HepG2 (cell line): Measurements from ENCODE around the gene DCAF4L1. TPM values are rescaled to one million over a fixed set of nuclear protein-coding genes. Genes with fewer than 3 reads are reported as not detected.
A peak's percentile ranks its signal among the peaks of the same experiment; 100 is the strongest.

Source experiments
- ARNTL ChIP-seq: sonication (generic); formaldehyde crosslinking; IDR thresholded peaks from 2 replicates; pipeline ENCODE4 v1.4.0; 2020; ENCODE audit warnings: mild to moderate bottlenecking, missing genetic modification reagents
- ASH2L ChIP-seq: fragments of 300-600, 200-600 bp; sonication (generic); IDR thresholded peaks from 2 replicates; pipeline ENCODE4 v1.7.0; 2017; ENCODE audit warnings: low read depth, mild to moderate bottlenecking, moderate library complexity, mixed read lengths, low read length; ENCODE audit not compliant: insufficient read length
- DMAP1 ChIP-seq: IDR thresholded peaks from 2 replicates; pipeline ENCODE4 v1.6.1; 2016
- DPF2 ChIP-seq: sonication (generic); formaldehyde crosslinking; IDR thresholded peaks from 2 replicates; pipeline ENCODE4 v1.4.0; 2020; ENCODE audit warnings: mild to moderate bottlenecking, low read depth, missing genetic modification reagents, borderline replicate concordance
- HCFC1 ChIP-seq: fragments of 150-350 bp; IDR thresholded peaks from 2 replicates; pipeline ENCODE4 v1.6.1; 2014; ENCODE audit warnings: low read depth, low read length
- HHEX ChIP-seq: IDR thresholded peaks from 2 replicates; pipeline ENCODE4 v1.6.1; 2016; ENCODE audit warnings: control low read depth
- IKZF1 ChIP-seq: fragments of 450-650 bp; IDR thresholded peaks from 2 replicates; pipeline ENCODE4 v1.7.1; 2016
- KDM4B ChIP-seq: sonication (generic); formaldehyde crosslinking; IDR thresholded peaks from 2 replicates; pipeline ENCODE4 v1.4.0; 2020; ENCODE audit warnings: missing genetic modification reagents
- KLF11 ChIP-seq: IDR thresholded peaks from 2 replicates; pipeline ENCODE4 v1.6.1; 2016; ENCODE audit warnings: missing compliant biosample characterization
- MTF1 ChIP-seq: sonication (generic); formaldehyde crosslinking; IDR thresholded peaks from 2 replicates; pipeline ENCODE4 v1.5.0; 2020; ENCODE audit warnings: missing genetic modification reagents
- MYC ChIP-seq: sonication (generic); formaldehyde crosslinking; IDR thresholded peaks from 2 replicates; pipeline ENCODE4 v1.9.0; 2021; ENCODE audit warnings: missing genetic modification reagents, borderline replicate concordance
- NFE2 ChIP-seq: sonication (generic); formaldehyde crosslinking; IDR thresholded peaks from 2 replicates; pipeline ENCODE4 v1.4.0; 2020; ENCODE audit warnings: missing genetic modification reagents
- NFE2L1 ChIP-seq: sonication (generic); formaldehyde crosslinking; IDR thresholded peaks from 2 replicates; pipeline ENCODE4 v1.4.0; 2020; ENCODE audit warnings: missing genetic modification reagents, mild to moderate bottlenecking, borderline replicate concordance
- NPAS2 ChIP-seq: sonication (generic); formaldehyde crosslinking; IDR thresholded peaks from 2 replicates; pipeline ENCODE4 v1.8.0; 2022; ENCODE audit warnings: mild to moderate bottlenecking, missing genetic modification reagents, borderline replicate concordance
- PHB2 ChIP-seq: fragments of 450-650 bp; IDR thresholded peaks from 2 replicates; pipeline ENCODE4 v1.6.1; 2018; ENCODE audit not compliant: partially characterized antibody
- SOX13 ChIP-seq, 3 experiments: fragments of 450-650 bp in 1 of 3; sonication (generic) in 1 of 3; formaldehyde crosslinking in 1 of 3; IDR thresholded peaks in 2 of 3; conservative IDR thresholded peaks in 1 of 3; 2 replicates each; pipeline versions ENCODE4 v1.5.0 to v1.6.1; 2016 to 2020; ENCODE audit warnings: antibody characterized with exemption in 1 of 3, mild to moderate bottlenecking in 1 of 3, missing compliant biosample characterization in 1 of 3, missing genetic modification reagents in 1 of 3, moderate library complexity in 1 of 3
- TBL1XR1 ChIP-seq: fragments of 150-350 bp; IDR thresholded peaks from 2 replicates; pipeline ENCODE4 v1.6.1; 2014; ENCODE audit warnings: borderline replicate concordance, low read length; ENCODE audit not compliant: partially characterized antibody
- ZFP62 ChIP-seq: sonication (generic); formaldehyde crosslinking; IDR thresholded peaks from 2 replicates; pipeline ENCODE4 v1.4.0; 2020; ENCODE audit warnings: missing genetic modification reagents
- ZNF207 ChIP-seq: fragments of 450-650 bp; IDR thresholded peaks from 2 replicates; pipeline ENCODE4 v1.6.1; 2016; ENCODE audit warnings: antibody characterized with exemption, borderline replicate concordance
- ZNF468 ChIP-seq: sonication (generic); formaldehyde crosslinking; IDR thresholded peaks from 2 replicates; pipeline ENCODE4 v1.8.0; 2022; ENCODE audit warnings: mild to moderate bottlenecking, moderate library complexity, missing genetic modification reagents
- ZNF501 ChIP-seq: sonication (generic); formaldehyde crosslinking; IDR thresholded peaks from 2 replicates; pipeline ENCODE4 v1.5.1; 2020; ENCODE audit warnings: mild to moderate bottlenecking, moderate library complexity, missing genetic modification reagents
- ZNF556 ChIP-seq: sonication (generic); formaldehyde crosslinking; IDR thresholded peaks from 2 replicates; pipeline ENCODE4 v1.4.0; 2020; ENCODE audit warnings: mild to moderate bottlenecking, missing genetic modification reagents, borderline replicate concordance
- ZNF674 ChIP-seq: sonication (generic); formaldehyde crosslinking; IDR thresholded peaks from 2 replicates; pipeline ENCODE4 v1.5.0; 2020; ENCODE audit warnings: low read depth, mild to moderate bottlenecking, missing genetic modification reagents
- ZNF678 ChIP-seq: sonication (generic); formaldehyde crosslinking; IDR thresholded peaks from 2 replicates; pipeline ENCODE4 v1.4.0; 2020; ENCODE audit warnings: mild to moderate bottlenecking, missing genetic modification reagents
- ZNF83 ChIP-seq: sonication (generic); formaldehyde crosslinking; IDR thresholded peaks from 2 replicates; pipeline ENCODE4 v1.4.0; 2020; ENCODE audit warnings: missing genetic modification reagents, mild to moderate bottlenecking, borderline replicate concordance
- polyA plus RNA-seq, 8 experiments: library from polyadenylated mRNA; depleted of rRNA in 3 of 8; stranded (reverse) in 7 of 8; unstranded in 1 of 8; fragments of >200 nt; fragmentation: Illumina TruSeq in 4 of 8; extraction: Trizol in 4 of 8; gene quantifications; 2 replicates each; pipeline versions ENCODE4 v1.2.1 to v1.2.3, GENCODE V29; 2011 to 2016; ENCODE audit warnings: low read depth in 4 of 8, missing spikeins in 1 of 8, mixed read lengths in 1 of 8; ENCODE audit not compliant: insufficient read depth in 1 of 8
- total RNA-seq, 5 experiments: library from RNA; depleted of rRNA; stranded (reverse); fragments of >200 nt; fragmentation: Illumina TruSeq; extraction: Trizol; gene quantifications; 2 replicates each; pipeline ENCODE4 v1.2.3, GENCODE V29; 2016; ENCODE audit warnings: low read depth in 1 of 5
- TF ChIP-seq, protein P1 (sequence below): IDR thresholded peaks from 2 replicates; pipeline ENCODE4 v1.6.1; 2016; ENCODE audit warnings: missing compliant biosample characterization, missing genetic modification reagents, borderline replicate concordance
- TF ChIP-seq, protein P2 (sequence below): sonication (generic); formaldehyde crosslinking; IDR thresholded peaks from 2 replicates; pipeline ENCODE4 v1.4.0; 2020; ENCODE audit warnings: missing genetic modification reagents, low read depth, mild to moderate bottlenecking, borderline replicate concordance
- TF ChIP-seq, protein P3 (sequence below): sonication (generic); formaldehyde crosslinking; IDR thresholded peaks from 2 replicates; pipeline ENCODE4 v1.9.0; 2021; ENCODE audit warnings: missing genetic modification reagents, mild to moderate bottlenecking, borderline replicate concordance
- TF ChIP-seq, protein P4 (sequence below): IDR thresholded peaks from 2 replicates; pipeline ENCODE4 v1.6.1; 2016; ENCODE audit warnings: low read depth, borderline replicate concordance

Gene DCAF4L1
- total and polyA plus RNA-seq, 2 of the 13 experiments (the other 11 are each of a cell fraction or from before 2014, with no cell fraction given), result 0.05 to 0.09 TPM

DNA sequence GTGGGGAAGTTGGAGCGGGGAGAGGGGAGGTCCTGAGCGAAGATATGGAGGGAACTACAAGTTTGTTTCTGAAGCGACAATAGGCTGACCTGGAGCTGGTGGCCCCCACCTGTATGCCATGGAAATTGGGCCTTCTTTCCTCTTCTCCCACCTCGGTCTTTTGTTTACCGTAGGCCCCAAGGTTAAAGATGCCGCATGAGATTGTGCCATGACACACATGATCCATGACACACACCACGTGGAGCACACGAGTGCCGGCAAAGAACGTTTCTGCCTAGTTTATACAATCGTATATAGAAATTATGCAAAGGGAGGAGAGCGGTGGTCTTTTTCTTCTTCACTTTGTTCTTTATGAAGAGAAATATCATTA lies 45.9 kb upstream of the DCAF4L1 start (continued):
- TF ChIP-seq MTF1 (CRISPR knock-in tag), result no peak
- 0 out of 2 replicates have a peak, but pooled peaks have one; percentile 2 for TF ChIP-seq DPF2 (CRISPR knock-in tag)
- no peak for TF ChIP-seq HHEX (CRISPR knock-in tag)
- TF ChIP-seq ZNF674, result no peak
- 0 out of 2 replicates have a peak, but pooled peaks have one; percentile 5 for TF ChIP-seq ARNTL (CRISPR knock-in tag)
- no peak for TF ChIP-seq NFE2 (CRISPR knock-in tag)
- no peak for TF ChIP-seq PHB2
- no peak for TF ChIP-seq ZNF678 (CRISPR knock-in tag)
- TF ChIP-seq, protein P1, sequence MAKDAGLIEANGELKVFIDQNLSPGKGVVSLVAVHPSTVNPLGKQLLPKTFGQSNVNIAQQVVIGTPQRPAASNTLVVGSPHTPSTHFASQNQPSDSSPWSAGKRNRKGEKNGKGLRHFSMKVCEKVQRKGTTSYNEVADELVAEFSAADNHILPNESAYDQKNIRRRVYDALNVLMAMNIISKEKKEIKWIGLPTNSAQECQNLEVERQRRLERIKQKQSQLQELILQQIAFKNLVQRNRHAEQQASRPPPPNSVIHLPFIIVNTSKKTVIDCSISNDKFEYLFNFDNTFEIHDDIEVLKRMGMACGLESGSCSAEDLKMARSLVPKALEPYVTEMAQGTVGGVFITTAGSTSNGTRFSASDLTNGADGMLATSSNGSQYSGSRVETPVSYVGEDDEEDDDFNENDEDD (CRISPR knock-in tag), result peak; percentile 23; the same call in 1 of the 2 replicates
- peak; percentile 33; the same call in 1 of the 2 replicates for TF ChIP-seq MYC
- TF ChIP-seq HCFC1, result no peak
- TF ChIP-seq, protein P2, sequence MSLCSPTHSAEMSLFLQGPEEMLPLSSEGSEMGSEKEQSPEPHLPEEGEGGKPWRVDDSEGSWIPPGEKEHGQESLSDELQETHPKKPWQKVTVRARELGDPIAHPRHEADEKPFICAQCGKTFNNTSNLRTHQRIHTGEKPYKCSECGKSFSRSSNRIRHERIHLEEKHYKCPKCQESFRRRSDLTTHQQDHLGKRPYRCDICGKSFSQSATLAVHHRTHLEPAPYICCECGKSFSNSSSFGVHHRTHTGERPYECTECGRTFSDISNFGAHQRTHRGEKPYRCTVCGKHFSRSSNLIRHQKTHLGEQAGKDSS, result no peak
- no peak for TF ChIP-seq KDM4B
- TF ChIP-seq ZNF83 (CRISPR knock-in tag), result no peak
- no peak for TF ChIP-seq KLF11 (CRISPR knock-in tag)
- TF ChIP-seq, protein P3, sequence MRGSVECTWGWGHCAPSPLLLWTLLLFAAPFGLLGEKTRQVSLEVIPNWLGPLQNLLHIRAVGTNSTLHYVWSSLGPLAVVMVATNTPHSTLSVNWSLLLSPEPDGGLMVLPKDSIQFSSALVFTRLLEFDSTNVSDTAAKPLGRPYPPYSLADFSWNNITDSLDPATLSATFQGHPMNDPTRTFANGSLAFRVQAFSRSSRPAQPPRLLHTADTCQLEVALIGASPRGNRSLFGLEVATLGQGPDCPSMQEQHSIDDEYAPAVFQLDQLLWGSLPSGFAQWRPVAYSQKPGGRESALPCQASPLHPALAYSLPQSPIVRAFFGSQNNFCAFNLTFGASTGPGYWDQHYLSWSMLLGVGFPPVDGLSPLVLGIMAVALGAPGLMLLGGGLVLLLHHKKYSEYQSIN (CRISPR knock-in tag), result no peak
- TF ChIP-seq ZNF207, result no peak
- TF ChIP-seq SOX13 (IDR thresholded peaks at IDR 0.05), result no peak
- no peak for TF ChIP-seq SOX13 (CRISPR knock-in tag; conservative IDR thresholded peaks at IDR 0.05 in 1 of 2, IDR thresholded peaks at IDR 0.05 in 1 of 2)
- TF ChIP-seq ZNF556 (CRISPR knock-in tag), result no peak
- no peak for TF ChIP-seq ZNF468 (CRISPR knock-in tag)
- no peak for TF ChIP-seq NPAS2 (CRISPR knock-in tag)
- TF ChIP-seq DMAP1 (CRISPR knock-in tag), result peak; percentile 14; the same call in 1 of the 2 replicates
- TF ChIP-seq ASH2L, result no peak
- no peak for TF ChIP-seq ZFP62 (CRISPR knock-in tag)
- TF ChIP-seq, protein P4, sequence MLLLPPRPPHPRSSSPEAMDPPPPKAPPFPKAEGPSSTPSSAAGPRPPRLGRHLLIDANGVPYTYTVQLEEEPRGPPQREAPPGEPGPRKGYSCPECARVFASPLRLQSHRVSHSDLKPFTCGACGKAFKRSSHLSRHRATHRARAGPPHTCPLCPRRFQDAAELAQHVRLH (CRISPR knock-in tag), result no peak
- TF ChIP-seq ZNF501 (CRISPR knock-in tag), result no peak
- no peak for TF ChIP-seq TBL1XR1
- TF ChIP-seq IKZF1, result no peak
- TF ChIP-seq NFE2L1, result no peak
